GM10248 (cell line): ENCODE results near the gene FAM163B.

Source experiments
- CTCF ChIA-PET: fragments of 300-600 bp; sonication (Branson Sonifier 250); formaldehyde crosslinking; extraction: SDS; loops from one replicate; lab custom pipeline; 2021; ENCODE audit warnings: antibody characterized with exemption; lab: Yijun Ruan, JAX
- POLR2A ChIA-PET: fragments of 350-650 bp; sonication (Branson Sonifier 250); formaldehyde crosslinking; extraction: SDS; loops from one replicate; lab custom pipeline; 2020; ENCODE audit warnings: antibody characterized with exemption; lab: Yijun Ruan, JAX
- DNase-seq: peaks from one replicate; pipeline ENCODE4 v3.0.0; 2012; ENCODE audit errors: extremely low spot score
- TF ChIP-seq, protein P1 (sequence below): IDR thresholded peaks from 2 replicates; pipeline ENCODE4 v1.5.1; 2012; ENCODE audit warnings: mild to moderate bottlenecking, low read depth; ENCODE audit errors: extremely low read depth, missing control alignments, control extremely low read depth

The FAM163B gene

DNA sequence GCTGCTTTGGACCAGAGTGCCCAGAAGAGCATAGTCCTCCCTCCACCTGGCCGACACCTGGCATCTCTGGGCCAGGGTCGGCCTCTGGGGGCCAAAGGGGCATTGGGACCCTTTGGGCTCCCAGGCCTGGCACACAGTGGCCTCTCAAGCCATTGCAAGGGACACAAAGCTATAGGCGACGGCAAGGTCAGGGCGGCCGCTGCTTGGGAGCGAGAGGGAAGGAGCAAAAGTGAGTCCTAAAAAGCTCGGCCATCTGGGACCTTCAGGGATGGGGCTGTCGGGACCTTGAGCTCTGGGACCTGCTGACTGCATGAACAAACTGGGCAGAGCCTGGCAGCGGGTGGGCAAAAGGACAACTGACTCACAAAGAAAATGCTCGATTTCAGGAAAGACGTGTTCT, 40.8 kb upstream of the FAM163B start:
- DNase-seq = no peak
- ChIA-PET POLR2A (no interaction called here), CTCF (no interaction called here)
- TF ChIP-seq, protein P1, sequence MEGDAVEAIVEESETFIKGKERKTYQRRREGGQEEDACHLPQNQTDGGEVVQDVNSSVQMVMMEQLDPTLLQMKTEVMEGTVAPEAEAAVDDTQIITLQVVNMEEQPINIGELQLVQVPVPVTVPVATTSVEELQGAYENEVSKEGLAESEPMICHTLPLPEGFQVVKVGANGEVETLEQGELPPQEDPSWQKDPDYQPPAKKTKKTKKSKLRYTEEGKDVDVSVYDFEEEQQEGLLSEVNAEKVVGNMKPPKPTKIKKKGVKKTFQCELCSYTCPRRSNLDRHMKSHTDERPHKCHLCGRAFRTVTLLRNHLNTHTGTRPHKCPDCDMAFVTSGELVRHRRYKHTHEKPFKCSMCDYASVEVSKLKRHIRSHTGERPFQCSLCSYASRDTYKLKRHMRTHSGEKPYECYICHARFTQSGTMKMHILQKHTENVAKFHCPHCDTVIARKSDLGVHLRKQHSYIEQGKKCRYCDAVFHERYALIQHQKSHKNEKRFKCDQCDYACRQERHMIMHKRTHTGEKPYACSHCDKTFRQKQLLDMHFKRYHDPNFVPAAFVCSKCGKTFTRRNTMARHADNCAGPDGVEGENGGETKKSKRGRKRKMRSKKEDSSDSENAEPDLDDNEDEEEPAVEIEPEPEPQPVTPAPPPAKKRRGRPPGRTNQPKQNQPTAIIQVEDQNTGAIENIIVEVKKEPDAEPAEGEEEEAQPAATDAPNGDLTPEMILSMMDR = no peak

DNA sequence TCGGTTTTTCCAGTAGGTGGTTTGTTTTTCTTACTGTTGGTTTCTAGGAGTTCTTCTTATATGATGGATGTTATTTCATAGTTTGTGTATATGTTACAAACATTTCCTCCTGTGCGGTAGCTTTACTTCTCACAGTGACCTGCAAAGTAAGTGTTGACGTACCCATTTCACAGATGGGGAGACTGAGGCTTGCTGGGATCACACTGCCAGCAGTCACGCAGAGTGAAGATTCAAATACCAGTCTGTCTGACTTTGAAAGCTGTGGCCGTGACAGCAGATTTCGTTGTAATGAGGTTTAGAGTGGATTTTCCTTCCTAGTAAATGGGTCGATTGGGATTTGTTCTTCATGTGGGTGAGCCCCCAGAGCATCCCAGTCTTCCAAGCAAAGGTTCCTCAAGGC, 40.0 kb upstream of the FAM163B start:
- ChIA-PET CTCF (no interaction called here), POLR2A (no interaction called here)
- no peak for DNase-seq
- TF ChIP-seq, protein P1 = no peak

DNA sequence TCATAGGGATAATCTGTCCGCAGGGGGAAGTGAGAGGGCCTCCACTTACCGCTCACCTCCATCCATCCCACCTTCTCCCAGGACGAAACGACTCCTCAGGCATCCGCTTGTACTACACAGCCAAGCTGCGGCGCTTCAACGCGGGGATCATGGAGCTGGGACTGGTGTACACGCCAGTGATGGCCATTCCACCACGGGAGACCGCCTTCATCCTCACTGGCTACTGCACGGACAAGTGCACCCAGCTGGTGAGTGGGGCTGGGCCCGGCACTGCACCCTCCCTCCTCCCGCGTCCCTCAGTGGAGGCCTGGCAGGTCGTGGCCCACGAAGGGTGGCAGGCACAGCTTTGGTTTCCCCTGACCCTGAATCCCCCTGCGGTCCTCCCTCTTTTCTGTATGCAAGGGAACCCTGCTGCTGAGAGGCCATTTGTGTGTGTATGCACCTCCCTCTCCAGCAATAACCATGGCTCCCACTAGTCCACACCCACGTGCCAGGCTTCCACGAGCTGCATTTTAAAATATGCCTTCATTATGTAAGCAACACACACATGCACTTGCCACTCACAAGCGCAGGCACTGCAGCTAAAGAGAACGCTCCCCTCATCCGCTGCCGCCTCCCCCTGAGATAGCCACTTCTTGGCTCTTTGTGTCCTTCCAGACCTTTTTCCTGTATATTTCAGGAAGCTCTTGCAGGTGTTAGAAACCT, 38.7 kb upstream of the FAM163B start:
- TF ChIP-seq, protein P1 = no peak
- ChIA-PET CTCF (interaction anchor here (2.2 kb wide), 1 partner anchor 14 kb away, joined by 4 read pairs; no protein-coding TSS in a partner anchor), POLR2A (no interaction called here)
- DNase-seq = no peak

DNA sequence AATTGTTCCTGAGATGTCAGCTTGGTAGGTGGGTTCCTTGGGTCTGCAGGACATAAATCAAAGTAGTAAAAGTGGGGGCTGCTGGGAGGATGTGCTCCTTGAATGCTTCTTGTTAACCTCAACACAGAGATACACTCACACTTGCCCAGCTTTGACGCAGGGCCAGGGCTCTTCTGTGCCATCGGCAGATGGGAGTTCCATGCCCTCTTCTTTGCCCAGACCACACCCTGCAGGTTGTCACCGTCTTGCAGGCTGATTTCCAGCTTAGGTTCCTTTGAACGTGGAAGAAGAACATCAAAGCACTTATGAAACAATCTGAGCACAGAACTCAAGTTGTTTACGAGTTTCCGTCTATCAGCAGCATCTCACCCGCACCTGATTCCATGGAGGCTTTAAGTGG, 38.0 kb upstream of the FAM163B start:
- TF ChIP-seq, protein P1 = no peak
- ChIA-PET POLR2A (no interaction called here), CTCF (interaction anchor here (2.2 kb wide), 1 partner anchor 13 kb away, joined by 4 read pairs; no protein-coding TSS in a partner anchor)
- DNase-seq = no peak

DNA sequence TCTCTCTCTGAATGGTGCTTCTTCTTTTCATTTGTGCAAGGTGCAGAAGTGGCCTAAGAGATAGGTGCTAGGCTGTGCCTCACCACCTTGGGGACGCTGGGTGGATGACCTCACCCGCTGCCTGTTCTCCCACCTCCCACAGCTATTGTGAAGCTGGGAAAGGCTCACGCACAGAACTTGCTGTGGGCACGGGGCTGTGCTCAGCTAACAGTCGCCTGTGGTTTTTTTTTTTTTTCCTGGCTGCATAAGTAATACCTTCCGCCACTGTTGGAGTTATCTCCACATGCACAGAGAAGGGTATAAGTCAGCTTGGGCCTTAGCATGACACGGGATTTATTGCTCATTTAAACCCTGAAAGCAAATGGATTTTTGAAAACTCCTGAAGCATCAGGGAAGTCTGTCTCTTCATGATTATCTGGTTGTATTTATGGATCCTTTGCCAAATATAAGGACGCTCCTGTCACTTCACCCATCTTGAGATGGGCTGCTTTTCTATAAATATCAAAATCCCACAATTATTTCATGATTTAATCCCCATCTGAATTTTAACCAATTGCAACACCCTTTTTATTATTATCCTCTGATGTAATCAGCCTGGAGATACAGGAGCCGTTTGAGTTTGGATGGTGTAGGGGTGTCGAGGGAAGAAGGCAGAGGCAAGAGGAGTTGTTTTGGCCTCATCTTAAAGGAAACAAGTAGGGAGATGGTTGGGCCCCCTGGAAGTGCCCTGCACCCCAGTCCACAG, 36.0 kb upstream of the FAM163B start:
- TF ChIP-seq, protein P1 = no peak
- ChIA-PET CTCF (interaction anchor here (0.8 kb wide), 1 partner anchor 9 kb away, joined by 3 read pairs; the partner anchor contains the start of gene DBH), POLR2A (no interaction called here)
- DNase-seq = no peak

DNA sequence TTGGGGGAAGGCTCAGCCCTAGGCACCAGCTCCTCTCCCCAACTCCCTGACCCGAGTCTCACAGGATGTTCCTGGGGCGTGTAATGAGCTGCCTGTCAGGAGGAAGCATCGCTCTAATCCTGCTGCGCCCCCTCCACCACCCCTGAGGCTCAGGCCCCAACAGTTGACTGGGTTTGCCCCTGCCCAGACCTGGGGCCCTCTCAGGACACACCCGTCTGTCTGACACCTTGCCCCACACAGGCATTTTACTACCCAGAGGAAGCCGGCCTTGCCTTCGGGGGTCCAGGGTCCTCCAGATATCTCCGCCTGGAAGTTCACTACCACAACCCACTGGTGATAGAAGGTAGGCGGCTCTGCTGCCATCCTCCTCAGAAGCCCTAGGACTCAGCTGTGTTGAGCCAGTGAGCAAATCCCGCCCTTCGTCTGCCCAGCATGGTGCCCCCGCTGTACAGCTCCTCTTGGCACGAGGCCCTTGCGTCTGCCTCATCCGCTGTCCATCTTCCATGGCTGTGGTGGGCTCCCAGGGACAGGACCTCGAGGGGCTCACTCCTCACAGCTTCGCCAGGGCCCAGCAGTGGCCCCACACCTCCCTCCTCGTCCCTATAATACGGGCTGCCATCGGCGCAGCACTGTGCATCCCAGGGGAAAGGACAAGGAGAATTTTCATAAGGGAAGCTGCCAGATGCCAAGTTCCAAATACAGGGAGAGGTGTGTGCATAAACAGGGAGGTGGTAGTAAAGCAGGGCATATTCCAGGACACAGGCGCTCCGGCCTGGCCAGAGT, 35.0 kb upstream of the FAM163B start:
- POLR2A ChIA-PET = no interaction called here

More for the DNA sequence above, 35.0 kb upstream of the FAM163B start:
- no peak for DNase-seq
- CTCF ChIA-PET = interaction anchor here (0.6 kb wide), 1 partner anchor 1162 kb away, joined by 3 read pairs; no protein-coding TSS in a partner anchor
- TF ChIP-seq, protein P1 = no peak
